ENCODE results near the gene MID1.

DNA sequence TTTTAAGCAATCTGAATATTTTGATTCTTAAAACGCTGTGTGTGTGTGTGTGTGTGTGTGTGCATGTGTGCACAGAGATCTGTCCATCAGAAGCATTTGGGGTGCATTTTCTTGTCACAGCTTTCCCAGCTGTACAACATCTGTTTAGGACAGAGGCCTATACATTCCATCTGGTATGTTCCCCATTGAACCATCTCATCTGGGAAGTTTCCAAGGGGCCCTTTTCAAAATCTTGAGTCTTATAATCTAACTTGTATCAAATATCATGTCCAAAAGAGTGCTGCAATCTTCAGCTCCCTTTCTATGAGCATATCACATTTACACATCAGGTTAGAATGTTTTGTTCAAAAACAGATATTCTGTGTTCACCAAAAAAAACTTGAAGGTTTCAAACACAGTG, 16.5 kb upstream of the MID1 start:
- TF ChIP-seq POLR2A (conservative IDR thresholded peaks at IDR 0.05) (no peak), CXXC5 (CRISPR knock-in tag; IDR thresholded peaks at IDR 0.05) (no peak), ZNF133 (CRISPR knock-in tag; IDR thresholded peaks at IDR 0.05) (no peak), LEF1 (IDR thresholded peaks at IDR 0.05) (no peak), IRF2 (CRISPR knock-in tag; IDR thresholded peaks at IDR 0.05) (no peak), FOXM1 (IDR thresholded peaks at IDR 0.05; ENCODE audit: low read depth) (no peak), FOXM1 (CRISPR knock-in tag; IDR thresholded peaks at IDR 0.05; ENCODE audit: low read depth) (no peak), ETV6 (IDR thresholded peaks at IDR 0.05; ENCODE audit: borderline replicate concordance in 1 of 2, low read depth in 2 of 2, low read length in 1 of 2) (no peak), ETV6 (CRISPR knock-in tag; IDR thresholded peaks at IDR 0.05; ENCODE audit: borderline replicate concordance) (no peak), SRSF1 (IDR thresholded peaks at IDR 0.05; ENCODE audit: low read depth, low read length) (no peak)
- TF ChIP-seq, protein P1, sequence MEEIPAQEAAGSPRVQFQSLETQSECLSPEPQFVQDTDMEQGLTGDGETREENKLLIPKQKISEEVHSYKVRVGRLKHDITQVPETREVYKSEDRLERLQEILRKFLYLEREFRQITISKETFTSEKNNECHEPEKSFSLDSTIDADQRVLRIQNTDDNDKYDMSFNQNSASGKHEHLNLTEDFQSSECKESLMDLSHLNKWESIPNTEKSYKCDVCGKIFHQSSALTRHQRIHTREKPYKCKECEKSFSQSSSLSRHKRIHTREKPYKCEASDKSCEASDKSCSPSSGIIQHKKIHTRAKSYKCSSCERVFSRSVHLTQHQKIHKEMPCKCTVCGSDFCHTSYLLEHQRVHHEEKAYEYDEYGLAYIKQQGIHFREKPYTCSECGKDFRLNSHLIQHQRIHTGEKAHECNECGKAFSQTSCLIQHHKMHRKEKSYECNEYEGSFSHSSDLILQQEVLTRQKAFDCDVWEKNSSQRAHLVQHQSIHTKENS (CRISPR knock-in tag; IDR thresholded peaks at IDR 0.05) = no peak
- TF ChIP-seq, protein P2, sequence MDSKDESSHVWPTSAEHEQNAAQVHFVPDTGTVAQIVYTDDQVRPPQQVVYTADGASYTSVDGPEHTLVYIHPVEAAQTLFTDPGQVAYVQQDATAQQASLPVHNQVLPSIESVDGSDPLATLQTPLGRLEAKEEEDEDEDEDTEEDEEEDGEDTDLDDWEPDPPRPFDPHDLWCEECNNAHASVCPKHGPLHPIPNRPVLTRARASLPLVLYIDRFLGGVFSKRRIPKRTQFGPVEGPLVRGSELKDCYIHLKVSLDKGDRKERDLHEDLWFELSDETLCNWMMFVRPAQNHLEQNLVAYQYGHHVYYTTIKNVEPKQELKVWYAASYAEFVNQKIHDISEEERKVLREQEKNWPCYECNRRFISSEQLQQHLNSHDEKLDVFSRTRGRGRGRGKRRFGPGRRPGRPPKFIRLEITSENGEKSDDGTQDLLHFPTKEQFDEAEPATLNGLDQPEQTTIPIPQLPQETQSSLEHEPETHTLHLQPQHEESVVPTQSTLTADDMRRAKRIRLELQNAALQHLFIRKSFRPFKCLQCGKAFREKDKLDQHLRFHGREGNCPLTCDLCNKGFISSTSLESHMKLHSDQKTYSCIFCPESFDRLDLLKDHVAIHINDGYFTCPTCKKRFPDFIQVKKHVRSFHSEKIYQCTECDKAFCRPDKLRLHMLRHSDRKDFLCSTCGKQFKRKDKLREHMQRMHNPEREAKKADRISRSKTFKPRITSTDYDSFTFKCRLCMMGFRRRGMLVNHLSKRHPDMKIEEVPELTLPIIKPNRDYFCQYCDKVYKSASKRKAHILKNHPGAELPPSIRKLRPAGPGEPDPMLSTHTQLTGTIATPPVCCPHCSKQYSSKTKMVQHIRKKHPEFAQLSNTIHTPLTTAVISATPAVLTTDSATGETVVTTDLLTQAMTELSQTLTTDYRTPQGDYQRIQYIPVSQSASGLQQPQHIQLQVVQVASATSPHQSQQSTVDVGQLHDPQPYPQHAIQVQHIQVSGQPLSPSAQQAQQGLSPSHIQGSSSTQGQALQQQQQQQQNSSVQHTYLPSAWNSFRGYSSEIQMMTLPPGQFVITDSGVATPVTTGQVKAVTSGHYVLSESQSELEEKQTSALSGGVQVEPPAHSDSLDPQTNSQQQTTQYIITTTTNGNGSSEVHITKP (IDR thresholded peaks at IDR 0.05; ENCODE audit: partially characterized antibody) = no peak
- TF ChIP-seq, protein P3, sequence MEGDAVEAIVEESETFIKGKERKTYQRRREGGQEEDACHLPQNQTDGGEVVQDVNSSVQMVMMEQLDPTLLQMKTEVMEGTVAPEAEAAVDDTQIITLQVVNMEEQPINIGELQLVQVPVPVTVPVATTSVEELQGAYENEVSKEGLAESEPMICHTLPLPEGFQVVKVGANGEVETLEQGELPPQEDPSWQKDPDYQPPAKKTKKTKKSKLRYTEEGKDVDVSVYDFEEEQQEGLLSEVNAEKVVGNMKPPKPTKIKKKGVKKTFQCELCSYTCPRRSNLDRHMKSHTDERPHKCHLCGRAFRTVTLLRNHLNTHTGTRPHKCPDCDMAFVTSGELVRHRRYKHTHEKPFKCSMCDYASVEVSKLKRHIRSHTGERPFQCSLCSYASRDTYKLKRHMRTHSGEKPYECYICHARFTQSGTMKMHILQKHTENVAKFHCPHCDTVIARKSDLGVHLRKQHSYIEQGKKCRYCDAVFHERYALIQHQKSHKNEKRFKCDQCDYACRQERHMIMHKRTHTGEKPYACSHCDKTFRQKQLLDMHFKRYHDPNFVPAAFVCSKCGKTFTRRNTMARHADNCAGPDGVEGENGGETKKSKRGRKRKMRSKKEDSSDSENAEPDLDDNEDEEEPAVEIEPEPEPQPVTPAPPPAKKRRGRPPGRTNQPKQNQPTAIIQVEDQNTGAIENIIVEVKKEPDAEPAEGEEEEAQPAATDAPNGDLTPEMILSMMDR (IDR thresholded peaks at IDR 0.05 in 2 of 3, conservative IDR thresholded peaks at IDR 0.05 in 1 of 3; ENCODE audit: insufficient read depth in 2 of 3, low read depth in 1 of 3, low read length in 3 of 3) = no peak
